ENCODE results near the gene PTPRM.

DNA sequence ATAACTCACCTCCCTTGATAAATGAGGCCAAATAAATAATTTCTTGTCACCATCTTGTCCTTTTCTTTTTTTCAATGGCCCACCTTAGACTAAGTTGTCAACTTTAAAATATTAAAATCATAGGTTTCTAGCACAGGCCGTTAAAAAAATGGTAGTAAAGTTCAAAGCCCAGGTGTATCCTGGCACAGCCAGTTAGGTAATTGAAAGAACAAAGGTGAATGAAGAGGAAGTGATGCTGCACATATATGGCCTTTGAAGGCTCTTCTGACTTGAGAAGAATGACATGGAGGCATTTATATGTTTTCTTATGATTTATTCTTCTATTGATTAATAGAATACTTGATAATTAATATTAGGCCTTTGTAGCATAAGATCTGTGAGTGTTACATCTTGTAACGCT lies 208.7 kb downstream of the PTPRM start:
- TF ChIP-seq YY1 (IDR thresholded peaks at IDR 0.05) (no peak), FOXA1 (IDR thresholded peaks at IDR 0.05) (no peak), GABPA (IDR thresholded peaks at IDR 0.05 in 1 of 2, conservative IDR thresholded peaks at IDR 0.05 in 1 of 2) (no peak), RXRA (IDR thresholded peaks at IDR 0.05) (no peak), EGR1 (IDR thresholded peaks at IDR 0.05; ENCODE audit: low read depth in 2 of 2) (no peak), SP1 (IDR thresholded peaks at IDR 0.05) (no peak), TAF1 (conservative IDR thresholded peaks at IDR 0.05) (no peak), RAD21 (IDR thresholded peaks at IDR 0.05) (no peak)
- TF ChIP-seq, protein P1, sequence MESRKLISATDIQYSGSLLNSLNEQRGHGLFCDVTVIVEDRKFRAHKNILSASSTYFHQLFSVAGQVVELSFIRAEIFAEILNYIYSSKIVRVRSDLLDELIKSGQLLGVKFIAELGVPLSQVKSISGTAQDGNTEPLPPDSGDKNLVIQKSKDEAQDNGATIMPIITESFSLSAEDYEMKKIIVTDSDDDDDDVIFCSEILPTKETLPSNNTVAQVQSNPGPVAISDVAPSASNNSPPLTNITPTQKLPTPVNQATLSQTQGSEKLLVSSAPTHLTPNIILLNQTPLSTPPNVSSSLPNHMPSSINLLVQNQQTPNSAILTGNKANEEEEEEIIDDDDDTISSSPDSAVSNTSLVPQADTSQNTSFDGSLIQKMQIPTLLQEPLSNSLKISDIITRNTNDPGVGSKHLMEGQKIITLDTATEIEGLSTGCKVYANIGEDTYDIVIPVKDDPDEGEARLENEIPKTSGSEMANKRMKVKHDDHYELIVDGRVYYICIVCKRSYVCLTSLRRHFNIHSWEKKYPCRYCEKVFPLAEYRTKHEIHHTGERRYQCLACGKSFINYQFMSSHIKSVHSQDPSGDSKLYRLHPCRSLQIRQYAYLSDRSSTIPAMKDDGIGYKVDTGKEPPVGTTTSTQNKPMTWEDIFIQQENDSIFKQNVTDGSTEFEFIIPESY (IDR thresholded peaks at IDR 0.05): no peak
- TF ChIP-seq, protein P2, sequence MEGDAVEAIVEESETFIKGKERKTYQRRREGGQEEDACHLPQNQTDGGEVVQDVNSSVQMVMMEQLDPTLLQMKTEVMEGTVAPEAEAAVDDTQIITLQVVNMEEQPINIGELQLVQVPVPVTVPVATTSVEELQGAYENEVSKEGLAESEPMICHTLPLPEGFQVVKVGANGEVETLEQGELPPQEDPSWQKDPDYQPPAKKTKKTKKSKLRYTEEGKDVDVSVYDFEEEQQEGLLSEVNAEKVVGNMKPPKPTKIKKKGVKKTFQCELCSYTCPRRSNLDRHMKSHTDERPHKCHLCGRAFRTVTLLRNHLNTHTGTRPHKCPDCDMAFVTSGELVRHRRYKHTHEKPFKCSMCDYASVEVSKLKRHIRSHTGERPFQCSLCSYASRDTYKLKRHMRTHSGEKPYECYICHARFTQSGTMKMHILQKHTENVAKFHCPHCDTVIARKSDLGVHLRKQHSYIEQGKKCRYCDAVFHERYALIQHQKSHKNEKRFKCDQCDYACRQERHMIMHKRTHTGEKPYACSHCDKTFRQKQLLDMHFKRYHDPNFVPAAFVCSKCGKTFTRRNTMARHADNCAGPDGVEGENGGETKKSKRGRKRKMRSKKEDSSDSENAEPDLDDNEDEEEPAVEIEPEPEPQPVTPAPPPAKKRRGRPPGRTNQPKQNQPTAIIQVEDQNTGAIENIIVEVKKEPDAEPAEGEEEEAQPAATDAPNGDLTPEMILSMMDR (IDR thresholded peaks at IDR 0.05; ENCODE audit: low read depth, low read length, missing input control): no peak
